GM12875 (cell line): Measurements from ENCODE around the gene RGS3.

Experiments
- H3K4me3 ChIP-seq: one replicate; pipeline ENCODE4 v1.5.1; 2011; ENCODE audit warnings: low read depth, low read length, control low read depth
- CTCF ChIP-seq: IDR thresholded peaks from 2 replicates; pipeline ENCODE4 v1.5.1; 2011; ENCODE audit warnings: low read depth, mild to moderate bottlenecking, control low read depth, inconsistent platforms, low read length, moderate library complexity, borderline replicate concordance; ENCODE audit not compliant: insufficient read depth

RGS3 gene

GRCh38 chr9:113523421-113524141, 60.1 kb downstream of the RGS3 start:
- TF ChIP-seq CTCF: no peak
- peak overlapping the region; percentile 6 for H3K4me3 ChIP-seq

- TF ChIP-seq CTCF: no peak
- H3K4me3 ChIP-seq: no peak overlapping the region
Observed at GRCh38 chr9:113524468-113524867, 60.9 kb downstream of the RGS3 start.

- no peak for TF ChIP-seq CTCF
- no peak overlapping the region for H3K4me3 ChIP-seq
Observed at GRCh38 chr9:113525205-113525604, 61.7 kb downstream of the RGS3 start.

- TF ChIP-seq CTCF: no peak
- no peak overlapping the region for H3K4me3 ChIP-seq
Observed at GRCh38 chr9:113525831-113526230, 62.3 kb downstream of the RGS3 start.

GRCh38 chr9:113526231-113526746, 62.8 kb downstream of the RGS3 start:
- H3K4me3 ChIP-seq: no peak overlapping the region
- no peak for TF ChIP-seq CTCF

GRCh38 chr9:113526841-113527240, 63.3 kb downstream of the RGS3 start:
- H3K4me3 ChIP-seq: no peak overlapping the region
- no peak for TF ChIP-seq CTCF

GRCh38 chr9:113528088-113528487, 64.6 kb downstream of the RGS3 start:
- TF ChIP-seq CTCF: no peak
- no peak overlapping the region for H3K4me3 ChIP-seq
